A549 (cell line): ENCODE results near the gene TRAPPC10.

Experiments used
- EP300 ChIP-seq, 2 experiments: fragments of >200 bp; sonication (Bioruptor Twin); formaldehyde crosslinking; IDR thresholded peaks; 2 replicates in 1 of 2; 3 replicates in 1 of 2; pipeline ENCODE4 v1.6.1; 2016 to 2017
- KDM5A ChIP-seq: fragments of 200-600 bp; sonication (generic); IDR thresholded peaks from 2 replicates; pipeline ENCODE4 v1.6.1; 2016; ENCODE audit warnings: antibody characterized with exemption, mild to moderate bottlenecking
- TF ChIP-seq, protein P1 (sequence below): fragments of >200 bp; sonication (Bioruptor Twin); formaldehyde crosslinking; IDR thresholded peaks from 3 replicates; pipeline ENCODE4 v1.5.1; 2016

DNA sequence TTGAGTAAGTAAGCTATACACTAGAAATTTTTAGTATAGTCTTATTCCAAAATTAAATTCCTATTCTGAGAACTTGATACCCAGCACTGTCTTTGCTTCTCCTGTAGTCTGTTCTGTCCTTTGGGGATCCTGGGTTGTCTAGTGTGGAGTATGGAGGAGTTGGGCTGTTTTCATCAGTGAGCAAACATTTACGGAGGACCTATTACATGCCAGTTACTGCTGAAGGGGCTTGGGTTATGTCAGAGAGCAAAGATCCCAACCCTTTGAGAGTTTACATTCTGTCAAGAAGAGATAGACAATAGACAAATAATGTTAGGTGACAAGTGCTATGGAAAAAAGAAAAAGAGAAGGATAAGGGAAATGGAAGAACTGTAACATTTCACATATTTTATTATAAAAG is 9.0 kb downstream of the TRAPPC10 start:
- no peak for TF ChIP-seq KDM5A
- TF ChIP-seq, protein P1, sequence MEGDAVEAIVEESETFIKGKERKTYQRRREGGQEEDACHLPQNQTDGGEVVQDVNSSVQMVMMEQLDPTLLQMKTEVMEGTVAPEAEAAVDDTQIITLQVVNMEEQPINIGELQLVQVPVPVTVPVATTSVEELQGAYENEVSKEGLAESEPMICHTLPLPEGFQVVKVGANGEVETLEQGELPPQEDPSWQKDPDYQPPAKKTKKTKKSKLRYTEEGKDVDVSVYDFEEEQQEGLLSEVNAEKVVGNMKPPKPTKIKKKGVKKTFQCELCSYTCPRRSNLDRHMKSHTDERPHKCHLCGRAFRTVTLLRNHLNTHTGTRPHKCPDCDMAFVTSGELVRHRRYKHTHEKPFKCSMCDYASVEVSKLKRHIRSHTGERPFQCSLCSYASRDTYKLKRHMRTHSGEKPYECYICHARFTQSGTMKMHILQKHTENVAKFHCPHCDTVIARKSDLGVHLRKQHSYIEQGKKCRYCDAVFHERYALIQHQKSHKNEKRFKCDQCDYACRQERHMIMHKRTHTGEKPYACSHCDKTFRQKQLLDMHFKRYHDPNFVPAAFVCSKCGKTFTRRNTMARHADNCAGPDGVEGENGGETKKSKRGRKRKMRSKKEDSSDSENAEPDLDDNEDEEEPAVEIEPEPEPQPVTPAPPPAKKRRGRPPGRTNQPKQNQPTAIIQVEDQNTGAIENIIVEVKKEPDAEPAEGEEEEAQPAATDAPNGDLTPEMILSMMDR = no peak
- TF ChIP-seq EP300 (IDR thresholded peaks at IDR 0.05) = no peak
